D721Med (cell line): ENCODE data around the gene PTGR3.

Source experiments
- DNase-seq: peaks from one replicate; pipeline ENCODE4 v3.0.0; 2011; ENCODE audit warnings: low spot score; ENCODE audit not compliant: insufficient read length
- FAIRE-seq: peaks from 2 replicates; lab custom pipeline; 2011; peaks lifted over from hg19 to GRCh38; lab: Jason Lieb, UNC
- TF ChIP-seq, protein P1 (sequence below): IDR thresholded peaks from 2 replicates; pipeline ENCODE4 v1.5.1; 2012; ENCODE audit warnings: mild to moderate bottlenecking, control low read depth; ENCODE audit not compliant: insufficient read depth; ENCODE audit errors: missing control alignments

The PTGR3 gene

GRCh38 chr18:75179819-75180600 is 28.9 kb downstream of the PTGR3 start:
- TF ChIP-seq, protein P1, sequence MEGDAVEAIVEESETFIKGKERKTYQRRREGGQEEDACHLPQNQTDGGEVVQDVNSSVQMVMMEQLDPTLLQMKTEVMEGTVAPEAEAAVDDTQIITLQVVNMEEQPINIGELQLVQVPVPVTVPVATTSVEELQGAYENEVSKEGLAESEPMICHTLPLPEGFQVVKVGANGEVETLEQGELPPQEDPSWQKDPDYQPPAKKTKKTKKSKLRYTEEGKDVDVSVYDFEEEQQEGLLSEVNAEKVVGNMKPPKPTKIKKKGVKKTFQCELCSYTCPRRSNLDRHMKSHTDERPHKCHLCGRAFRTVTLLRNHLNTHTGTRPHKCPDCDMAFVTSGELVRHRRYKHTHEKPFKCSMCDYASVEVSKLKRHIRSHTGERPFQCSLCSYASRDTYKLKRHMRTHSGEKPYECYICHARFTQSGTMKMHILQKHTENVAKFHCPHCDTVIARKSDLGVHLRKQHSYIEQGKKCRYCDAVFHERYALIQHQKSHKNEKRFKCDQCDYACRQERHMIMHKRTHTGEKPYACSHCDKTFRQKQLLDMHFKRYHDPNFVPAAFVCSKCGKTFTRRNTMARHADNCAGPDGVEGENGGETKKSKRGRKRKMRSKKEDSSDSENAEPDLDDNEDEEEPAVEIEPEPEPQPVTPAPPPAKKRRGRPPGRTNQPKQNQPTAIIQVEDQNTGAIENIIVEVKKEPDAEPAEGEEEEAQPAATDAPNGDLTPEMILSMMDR: no peak
- no peak for DNase-seq
- peak; percentile 87 for FAIRE-seq

- TF ChIP-seq, protein P1: no peak
- peak; percentile 80 for FAIRE-seq
- DNase-seq: no peak
Observed at GRCh38 chr18:75178376-75178775, 30.6 kb downstream of the PTGR3 start.

DNA sequence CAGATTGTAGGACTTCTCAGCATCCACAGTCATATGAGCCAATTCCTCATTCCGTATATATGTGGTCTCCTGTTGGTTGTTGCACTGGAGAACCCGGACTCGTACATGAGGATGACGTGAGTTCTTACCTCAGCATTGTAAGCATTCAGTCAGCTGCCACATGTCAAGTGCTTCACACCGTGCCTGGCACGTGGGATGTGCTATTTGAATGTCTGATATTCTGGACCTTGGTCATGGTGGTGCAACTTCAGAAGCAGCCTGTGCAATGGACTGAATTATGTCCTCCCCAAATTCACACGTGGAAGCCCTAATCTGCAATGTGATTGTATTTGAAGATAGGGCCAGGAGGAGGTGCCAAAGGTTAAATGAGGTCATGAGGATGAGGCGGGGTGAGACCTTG is 32.1 kb downstream of the PTGR3 start:
- DNase-seq: no peak
- FAIRE-seq: peak; percentile 63
- TF ChIP-seq, protein P1: no peak

- TF ChIP-seq, protein P1: no peak
- no peak for FAIRE-seq
- no peak for DNase-seq
Observed at GRCh38 chr18:75173738-75174137, 35.2 kb downstream of the PTGR3 start.

DNA sequence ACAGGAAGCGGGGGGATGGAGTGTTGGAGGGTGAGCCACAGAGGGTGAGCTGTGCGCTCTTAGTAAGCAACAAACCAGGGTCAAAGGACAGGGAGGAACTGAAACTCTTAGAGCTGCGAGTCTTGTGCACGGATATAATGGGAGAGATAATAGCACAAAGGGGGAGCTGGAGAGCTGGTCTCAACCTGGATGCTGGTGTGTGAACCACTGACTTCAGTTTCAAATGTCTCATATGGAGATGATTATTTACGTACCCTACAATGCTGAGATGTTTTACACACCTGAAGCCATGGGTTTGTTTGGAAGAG is 35.9 kb downstream of the PTGR3 start:
- FAIRE-seq (peak; percentile 84), DNase-seq (no peak)
- TF ChIP-seq, protein P1: no peak

DNA sequence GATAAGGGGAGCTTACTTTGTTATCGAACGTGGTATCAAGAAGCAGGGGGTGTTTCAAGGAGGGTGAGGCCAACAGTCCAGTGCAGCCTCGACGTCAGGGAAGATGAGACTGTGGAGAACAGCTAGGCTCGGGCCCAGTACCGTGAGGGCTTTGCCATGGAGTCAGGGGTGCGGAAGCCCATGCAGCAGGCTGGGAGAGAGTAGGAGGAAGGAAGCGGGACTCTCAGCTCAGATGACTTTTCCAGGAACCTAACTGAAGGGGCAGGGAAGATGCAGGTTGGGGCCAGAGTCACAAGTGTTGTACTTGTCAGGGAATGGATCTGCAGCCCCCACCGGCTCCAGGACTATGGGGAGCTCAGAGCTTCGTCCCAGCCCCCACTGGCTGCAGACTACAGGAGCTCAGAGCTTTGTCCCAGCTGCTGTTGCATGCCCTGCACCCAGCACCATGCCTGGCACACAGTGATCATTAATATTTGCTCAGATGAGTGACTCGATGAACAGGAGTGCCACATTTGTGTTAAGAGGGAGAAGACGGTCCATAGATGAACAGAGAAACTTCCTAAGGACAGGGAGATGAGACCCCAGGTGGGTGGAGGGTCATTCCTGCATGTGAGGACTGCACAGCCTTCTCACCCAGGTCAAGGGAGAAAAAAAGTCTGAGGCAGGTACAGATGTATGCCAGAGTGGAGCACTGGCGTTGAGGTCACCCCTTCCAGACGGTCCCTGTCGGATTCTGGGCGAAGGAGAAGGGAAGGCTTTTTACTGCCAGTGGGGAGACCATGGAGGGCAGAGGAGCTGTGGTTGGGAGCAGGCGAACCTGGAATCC is 36.4 kb downstream of the PTGR3 start:
- FAIRE-seq (peak; percentile 68), DNase-seq (no peak)
- TF ChIP-seq, protein P1: no peak

- TF ChIP-seq, protein P1: no peak
- FAIRE-seq (peak; percentile 48), DNase-seq (no peak)
Observed at GRCh38 chr18:75170916-75171315, 38.0 kb downstream of the PTGR3 start.
